SU-DHL-6 (cell line): ENCODE data around the gene VAV3.

Experiments
- H2AFZ ChIP-seq: fragments of 200-600 bp; sonication (generic); 2 replicates; pipeline ENCODE4 v1.6.1; 2014; ENCODE audit warnings: low read depth, mild to moderate bottlenecking, moderate library complexity, mixed read lengths, antibody characterized with exemption, low read length; ENCODE audit not compliant: severe bottlenecking
- H3F3A ChIP-seq: fragments of 200-600 bp; shearing (Covaris generic); 2 replicates; pipeline ENCODE4 v1.6.0; 2016; ENCODE audit warnings: antibody characterized with exemption, mild to moderate bottlenecking; ENCODE audit not compliant: insufficient read depth
- H3K27ac ChIP-seq: fragments of 200-600 bp; sonication (generic); 2 replicates; pipeline ENCODE4 v1.5.1; 2016; ENCODE audit warnings: low read depth, mild to moderate bottlenecking, low read length, moderate library complexity, mixed read lengths
- H3K27me3 ChIP-seq: fragments of 200-600 bp; sonication (generic), shearing (Covaris generic); 2 replicates; pipeline ENCODE4 v1.6.0; 2014; ENCODE audit warnings: mild to moderate bottlenecking, low read length
- H3K36me3 ChIP-seq: fragments of 200-600 bp; sonication (generic); 2 replicates; pipeline ENCODE4 v1.6.1; 2014; ENCODE audit warnings: mild to moderate bottlenecking, low read length, mixed read lengths
- H3K4me2 ChIP-seq: fragments of 300-600, 200-600 bp; shearing (Covaris generic), sonication (generic); 2 replicates; pipeline ENCODE4 v1.6.0; 2014; ENCODE audit warnings: low read length, low read depth, mild to moderate bottlenecking; ENCODE audit not compliant: poor library complexity, severe bottlenecking
- H3K4me3 ChIP-seq: fragments of 200-600 bp; sonication (generic); 2 replicates; pipeline ENCODE4 v1.5.1; 2014; ENCODE audit warnings: antibody characterized with exemption, low read length, mild to moderate bottlenecking, mixed read lengths; ENCODE audit not compliant: insufficient read depth, poor library complexity, severe bottlenecking
- H3K79me2 ChIP-seq: fragments of 200-600 bp; sonication (generic); 2 replicates; pipeline ENCODE4 v1.6.1; 2014; ENCODE audit warnings: mild to moderate bottlenecking, low read length, moderate library complexity; ENCODE audit not compliant: insufficient read depth
- H3K9ac ChIP-seq: fragments of 200-600 bp; sonication (generic); 2 replicates; pipeline ENCODE4 v1.7.0; 2014; ENCODE audit warnings: mild to moderate bottlenecking, low read length
- H3K9me2 ChIP-seq: fragments of 200-600 bp; sonication (generic); replicated peaks from 2 replicates; pipeline ENCODE4 v1.6.1; 2014; ENCODE audit warnings: low read length; ENCODE audit not compliant: insufficient read depth
- H3K9me3 ChIP-seq: fragments of 200-600 bp; sonication (generic); 2 replicates; pipeline ENCODE4 v1.6.1; 2014; ENCODE audit warnings: low read length, mixed read lengths; ENCODE audit not compliant: insufficient read depth
- H4K20me1 ChIP-seq: fragments of 200-600 bp; sonication (generic); 2 replicates; pipeline ENCODE4 v1.6.1; 2014; ENCODE audit warnings: low read depth, mild to moderate bottlenecking, antibody characterized with exemption, low read length, moderate library complexity, mixed read lengths
- CTCF ChIP-seq: fragments of 200-600 bp; sonication (generic); IDR thresholded peaks from one replicate; pipeline ENCODE4 v1.5.1; 2017; ENCODE audit warnings: antibody characterized with exemption, mild to moderate bottlenecking, low read length, moderate library complexity; ENCODE audit not compliant: insufficient read depth, poor library complexity, severe bottlenecking
- EZH2phosphoT487 ChIP-seq: fragments of 200-600 bp; sonication (generic), shearing (Covaris generic); conservative IDR thresholded peaks from 2 replicates; pipeline ENCODE4 v1.6.1; 2018; ENCODE audit warnings: mild to moderate bottlenecking, antibody characterized with exemption, low read length, moderate library complexity, mixed read lengths

The VAV3 gene

DNA sequence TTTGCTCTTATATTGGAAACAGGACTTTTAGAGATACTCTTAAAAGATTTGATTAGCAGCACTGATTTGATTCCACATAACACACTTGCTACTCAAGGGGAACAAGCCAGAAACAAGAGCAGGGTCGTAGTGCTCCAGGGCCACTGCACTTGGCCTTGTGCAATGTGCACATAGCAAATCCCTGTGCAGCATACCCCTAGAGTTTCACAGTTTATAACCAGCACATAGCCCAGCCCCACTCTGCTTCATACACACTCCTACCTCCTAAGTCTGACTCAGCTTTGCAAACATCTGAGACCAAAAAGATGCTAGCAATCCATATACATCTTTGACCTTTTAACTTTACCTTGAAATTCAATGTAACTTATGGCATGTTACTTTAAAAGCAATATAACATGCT lies 157.6 kb downstream of the VAV3 start:
- no peak overlapping the region for H3K9ac ChIP-seq

GRCh38 chr1:107806902-107807301 lies 158.1 kb downstream of the VAV3 start:
- Histone ChIP-seq H3K79me2 (no peaks in the 10 kb centered on the region), H3K27me3 (no peaks in the 10 kb centered on the region), H3K27ac (no peak overlapping the region), H3K9ac (no peak overlapping the region), H3K9me2 (no peaks in the 10 kb centered on the region), H4K20me1 (no peaks in the 10 kb centered on the region), H2AFZ (no peak overlapping the region), H3K4me3 (no peak overlapping the region), H3K9me3 (no peaks in the 10 kb centered on the region), H3F3A (peaks cover 14% of the 10 kb centered on the region; the same call in 1 of the 2 replicates), H3K4me2 (no peak overlapping the region), H3K36me3 (no peaks in the 10 kb centered on the region; the same call in 1 of the 2 replicates)
- TF ChIP-seq EZH2phosphoT487 (no peak), CTCF (no peak)

More for the DNA sequence above, 157.6 kb downstream of the VAV3 start:
- TF ChIP-seq EZH2phosphoT487 (no peak), CTCF (no peak)
- no peaks in the 10 kb centered on the region for H3K79me2 ChIP-seq
- no peaks in the 10 kb centered on the region; the same call in 1 of the 2 replicates for H3K36me3 ChIP-seq
- no peaks in the 10 kb centered on the region for H3K9me3 ChIP-seq
- H4K20me1 ChIP-seq, result no peaks in the 10 kb centered on the region
- no peak overlapping the region for H2AFZ ChIP-seq
- no peaks in the 10 kb centered on the region for H3K9me2 ChIP-seq
- no peak overlapping the region for H3K27ac ChIP-seq
- peaks cover 14% of the 10 kb centered on the region; the same call in 1 of the 2 replicates for H3F3A ChIP-seq
- no peak overlapping the region for H3K4me3 ChIP-seq
- no peak overlapping the region for H3K4me2 ChIP-seq
- no peaks in the 10 kb centered on the region for H3K27me3 ChIP-seq

DNA sequence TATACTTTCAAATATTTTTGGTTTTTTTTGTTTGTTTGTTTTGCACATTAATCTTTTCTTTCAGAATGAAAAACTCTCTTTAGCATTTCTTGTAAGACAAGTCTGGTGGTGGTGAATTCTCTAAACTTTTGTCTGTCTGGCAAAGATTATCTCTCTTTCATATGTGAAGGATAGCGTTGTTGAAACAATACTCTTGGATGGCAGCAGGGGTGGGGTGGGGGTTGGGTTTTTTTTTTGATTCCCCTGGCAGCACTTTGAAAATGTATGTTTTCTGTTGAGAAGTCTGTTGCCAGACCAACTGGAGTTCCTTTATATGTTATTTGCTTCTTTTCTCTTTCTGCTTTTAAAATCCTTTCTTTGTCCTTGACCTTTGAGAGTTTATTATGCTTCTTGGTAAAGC lies 160.2 kb downstream of the VAV3 start:
- TF ChIP-seq EZH2phosphoT487 (no peak), CTCF (no peak)
- peak overlapping the region; percentile 42 for H3K9ac ChIP-seq
- no peaks in the 10 kb centered on the region for H3K27me3 ChIP-seq
- H3K4me2 ChIP-seq, result peak overlapping the region; percentile 95
- H3K9me2 ChIP-seq, result no peaks in the 10 kb centered on the region
- H2AFZ ChIP-seq, result peak overlapping the region; percentile 6
- H3K36me3 ChIP-seq, result no peaks in the 10 kb centered on the region; the same call in 1 of the 2 replicates
- no peaks in the 10 kb centered on the region for H3K79me2 ChIP-seq
- peak overlapping the region; percentile 90 for H3K27ac ChIP-seq
- H3F3A ChIP-seq, result peaks cover 14% of the 10 kb centered on the region; the same call in 1 of the 2 replicates
- H4K20me1 ChIP-seq, result no peaks in the 10 kb centered on the region
- peak overlapping the region; percentile 40 for H3K4me3 ChIP-seq
- H3K9me3 ChIP-seq, result peaks cover 5% of the 10 kb centered on the region; the same call in 1 of the 2 replicates
